Testis (tissue), 2 donors: ENCODE measurements around the gene NEURL1.

Experiments
- POLR2A ChIP-seq: fragments of 450-650 bp; IDR thresholded peaks from one replicate; pipeline ENCODE4 v1.6.1; 2017; ENCODE audit warnings: antibody characterized with exemption, mild to moderate bottlenecking, moderate library complexity
- TF ChIP-seq, protein P1 (sequence below), 3 experiments: fragments of 450-650 bp in 2 of 3; fragments of 200-600 bp in 1 of 3; sonication (generic) in 1 of 3; IDR thresholded peaks; one replicate each; pipeline ENCODE4 v1.5.1; 2016 to 2019; ENCODE audit warnings: antibody characterized with exemption in 3 of 3, mild to moderate bottlenecking in 2 of 3, moderate library complexity in 1 of 3

GRCh38 chr10:103637011-103637410 lies 143.5 kb downstream of the NEURL1 start:
- no peak for TF ChIP-seq POLR2A
- TF ChIP-seq, protein P1, sequence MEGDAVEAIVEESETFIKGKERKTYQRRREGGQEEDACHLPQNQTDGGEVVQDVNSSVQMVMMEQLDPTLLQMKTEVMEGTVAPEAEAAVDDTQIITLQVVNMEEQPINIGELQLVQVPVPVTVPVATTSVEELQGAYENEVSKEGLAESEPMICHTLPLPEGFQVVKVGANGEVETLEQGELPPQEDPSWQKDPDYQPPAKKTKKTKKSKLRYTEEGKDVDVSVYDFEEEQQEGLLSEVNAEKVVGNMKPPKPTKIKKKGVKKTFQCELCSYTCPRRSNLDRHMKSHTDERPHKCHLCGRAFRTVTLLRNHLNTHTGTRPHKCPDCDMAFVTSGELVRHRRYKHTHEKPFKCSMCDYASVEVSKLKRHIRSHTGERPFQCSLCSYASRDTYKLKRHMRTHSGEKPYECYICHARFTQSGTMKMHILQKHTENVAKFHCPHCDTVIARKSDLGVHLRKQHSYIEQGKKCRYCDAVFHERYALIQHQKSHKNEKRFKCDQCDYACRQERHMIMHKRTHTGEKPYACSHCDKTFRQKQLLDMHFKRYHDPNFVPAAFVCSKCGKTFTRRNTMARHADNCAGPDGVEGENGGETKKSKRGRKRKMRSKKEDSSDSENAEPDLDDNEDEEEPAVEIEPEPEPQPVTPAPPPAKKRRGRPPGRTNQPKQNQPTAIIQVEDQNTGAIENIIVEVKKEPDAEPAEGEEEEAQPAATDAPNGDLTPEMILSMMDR (IDR thresholded peaks at IDR 0.05), result no peak
